ENCODE results near the gene NUP98.
"Not testable (repeated sequence)": the region's sequence is repeated elsewhere in the genome, so short reads cannot be mapped to it uniquely, and the experiment has no call there.

Gene NUP98

DNA sequence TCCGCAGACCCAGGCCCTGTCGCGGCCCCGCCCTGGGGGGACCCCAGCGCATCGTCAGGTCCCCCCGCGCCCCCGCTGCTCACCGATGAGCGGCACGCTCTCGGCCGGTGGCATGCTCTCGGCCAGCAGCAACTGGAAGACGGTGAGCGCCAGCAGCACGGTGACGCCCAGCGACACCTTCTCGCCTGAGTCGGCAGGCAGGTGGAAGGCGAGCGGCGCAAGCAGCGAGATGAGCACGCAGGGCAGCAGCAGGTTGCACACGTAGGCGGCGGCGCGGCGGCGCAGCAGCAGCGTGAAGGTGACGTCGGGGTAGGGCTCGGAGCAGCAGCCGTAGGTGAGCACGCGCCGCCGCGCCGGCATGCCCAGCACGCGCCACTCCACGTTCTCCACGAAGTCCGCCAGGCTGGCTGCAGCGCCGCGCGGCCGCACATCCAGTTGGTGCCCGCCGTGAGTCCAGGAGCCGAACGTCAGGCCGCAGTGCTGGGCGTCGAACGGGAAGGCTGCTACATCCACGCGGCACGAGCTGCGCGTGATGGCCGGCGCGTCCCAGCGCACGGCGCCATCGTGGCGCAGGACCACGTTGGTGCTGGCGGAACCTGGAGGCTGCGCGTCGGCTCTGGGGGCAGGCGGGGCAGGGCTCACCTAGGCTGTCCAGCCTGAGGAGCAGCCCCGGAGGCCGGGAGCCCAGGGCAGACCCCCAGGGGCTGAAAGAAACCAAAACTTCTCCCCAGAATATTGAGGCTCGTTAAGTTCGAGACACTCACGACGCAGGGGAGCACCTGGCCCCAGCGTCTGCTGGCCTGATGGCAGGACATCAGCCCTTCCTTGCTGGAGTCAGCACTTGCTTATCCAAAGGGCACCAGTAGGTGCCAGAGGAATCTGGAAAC is 130.0 kb downstream of the NUP98 start:
- FAIRE-seq = no peak

DNA sequence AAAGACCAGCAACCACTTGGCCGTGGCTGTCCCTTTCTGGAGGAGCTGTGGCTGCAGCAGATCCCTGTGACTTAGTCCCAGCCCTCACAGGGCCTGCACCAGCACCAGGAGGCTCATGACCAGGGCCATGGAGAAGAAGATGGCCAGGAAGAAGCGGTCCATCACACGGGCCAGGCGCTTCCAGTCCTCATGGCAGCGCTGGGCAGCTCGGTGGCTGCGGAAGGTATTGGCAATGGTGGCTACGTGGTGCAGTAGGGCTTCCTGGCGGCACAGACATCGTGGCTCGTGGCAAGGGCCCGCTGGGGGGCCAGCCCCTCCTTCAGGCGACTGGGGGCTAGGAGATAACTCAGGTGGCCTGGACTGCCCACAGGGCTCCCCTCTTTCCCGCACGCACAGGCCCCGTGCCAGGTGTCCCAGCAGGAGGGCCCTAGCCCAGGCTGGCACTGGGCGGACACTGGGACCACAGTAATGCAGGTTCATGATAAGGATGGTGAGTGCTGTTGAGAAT is 131.3 kb downstream of the NUP98 start:
- no peak for FAIRE-seq

DNA sequence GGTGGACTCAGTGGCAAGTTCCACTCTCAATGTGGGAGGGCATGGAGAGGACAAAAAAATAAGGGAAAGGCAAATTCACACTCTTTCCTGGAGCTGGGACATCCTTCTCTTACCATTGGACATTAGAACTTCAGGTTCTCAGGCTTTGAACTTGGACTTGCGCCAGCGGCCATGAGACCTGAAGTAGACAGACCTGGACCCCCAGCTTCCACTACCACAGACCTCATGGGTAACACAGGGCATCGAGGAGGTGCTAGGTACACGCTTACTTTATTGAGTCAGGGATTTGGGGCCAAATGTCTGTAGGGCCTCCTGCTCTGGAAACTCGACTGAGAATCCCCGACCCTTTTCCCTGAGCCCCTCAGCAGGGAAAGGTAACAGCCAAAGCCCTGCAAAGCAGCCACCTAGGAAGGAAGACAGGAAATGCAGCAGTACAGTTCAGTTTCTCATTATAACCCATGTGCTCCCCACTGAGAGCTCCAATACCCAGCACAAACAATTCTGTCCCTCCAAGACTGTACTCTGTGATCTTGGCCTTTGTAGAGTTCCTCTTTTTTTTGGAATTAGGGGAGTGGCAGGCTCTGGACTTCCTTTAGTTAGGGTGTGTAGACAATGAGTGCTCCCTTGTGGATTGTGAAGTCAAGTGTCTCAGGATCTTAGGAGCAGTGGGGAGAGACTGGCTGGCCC is 131.9 kb downstream of the NUP98 start:
- FAIRE-seq = no peak

DNA sequence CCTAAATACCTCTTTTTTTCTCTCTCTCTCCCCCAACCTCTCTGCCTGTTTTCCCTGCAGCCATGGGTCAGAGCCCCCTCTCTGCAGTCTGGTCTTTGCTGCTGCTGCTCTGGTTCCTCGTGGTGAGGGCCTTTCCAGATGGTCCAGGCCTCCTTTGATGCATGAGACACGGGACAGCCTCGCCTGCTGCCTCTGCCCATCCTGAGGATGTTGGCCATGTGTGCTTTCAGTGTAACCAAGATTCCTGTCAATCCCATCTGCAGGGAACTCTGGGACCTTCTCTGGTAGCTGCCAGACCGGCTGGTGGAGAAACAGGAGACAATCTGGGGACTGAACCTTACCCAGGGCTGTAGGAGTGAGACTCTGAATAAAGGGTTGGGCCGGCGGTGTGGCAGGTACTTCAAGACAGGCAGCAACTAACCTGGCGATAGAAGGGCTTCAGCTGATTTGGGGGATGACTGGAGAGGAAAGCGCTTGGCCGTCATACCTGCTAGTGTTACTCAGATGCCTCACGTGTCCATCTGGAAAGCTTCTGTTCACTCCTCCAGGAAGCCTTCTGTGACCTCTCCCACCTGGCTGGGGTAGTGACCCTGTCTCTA is 133.2 kb downstream of the NUP98 start:
- FAIRE-seq = no peak

DNA sequence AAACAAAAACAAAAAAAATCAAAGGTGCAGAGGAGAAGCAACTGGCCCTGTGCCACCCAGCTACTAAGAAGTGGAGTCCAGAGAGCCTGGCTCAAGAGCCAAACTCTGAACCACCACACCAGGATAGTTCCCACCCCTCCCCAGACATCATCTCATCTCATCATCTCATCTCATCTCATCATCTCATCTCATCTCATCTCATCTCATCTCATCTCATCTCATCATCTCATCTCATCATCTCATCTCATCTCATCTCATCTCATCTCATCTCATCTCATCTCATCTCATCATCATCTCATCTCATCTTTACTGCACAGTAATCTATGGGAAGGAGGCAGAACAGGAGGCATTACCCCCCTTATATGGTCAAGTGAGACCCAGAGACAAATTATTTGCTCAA is 134.5 kb downstream of the NUP98 start:
- FAIRE-seq = no peak

DNA sequence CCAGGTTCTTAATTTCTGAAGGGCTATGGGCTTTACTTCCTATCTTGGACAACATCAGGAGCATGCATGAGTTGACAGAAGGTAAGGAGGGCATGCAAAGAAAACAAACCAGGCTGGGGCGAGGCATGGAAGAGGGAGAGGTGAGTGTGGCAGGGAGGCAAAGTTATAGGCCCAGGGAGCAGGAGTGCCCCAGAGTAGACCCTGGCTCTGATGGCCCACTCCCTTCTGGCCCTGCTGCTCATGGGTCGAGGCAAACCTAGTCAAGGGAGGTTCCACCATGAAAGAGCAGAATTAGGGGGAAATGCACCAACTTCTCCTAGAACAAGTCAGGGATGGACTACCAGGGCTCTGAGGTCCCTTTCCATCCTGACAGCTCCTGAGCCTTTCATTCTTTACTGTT is 136.4 kb downstream of the NUP98 start:
- FAIRE-seq = no peak

DNA sequence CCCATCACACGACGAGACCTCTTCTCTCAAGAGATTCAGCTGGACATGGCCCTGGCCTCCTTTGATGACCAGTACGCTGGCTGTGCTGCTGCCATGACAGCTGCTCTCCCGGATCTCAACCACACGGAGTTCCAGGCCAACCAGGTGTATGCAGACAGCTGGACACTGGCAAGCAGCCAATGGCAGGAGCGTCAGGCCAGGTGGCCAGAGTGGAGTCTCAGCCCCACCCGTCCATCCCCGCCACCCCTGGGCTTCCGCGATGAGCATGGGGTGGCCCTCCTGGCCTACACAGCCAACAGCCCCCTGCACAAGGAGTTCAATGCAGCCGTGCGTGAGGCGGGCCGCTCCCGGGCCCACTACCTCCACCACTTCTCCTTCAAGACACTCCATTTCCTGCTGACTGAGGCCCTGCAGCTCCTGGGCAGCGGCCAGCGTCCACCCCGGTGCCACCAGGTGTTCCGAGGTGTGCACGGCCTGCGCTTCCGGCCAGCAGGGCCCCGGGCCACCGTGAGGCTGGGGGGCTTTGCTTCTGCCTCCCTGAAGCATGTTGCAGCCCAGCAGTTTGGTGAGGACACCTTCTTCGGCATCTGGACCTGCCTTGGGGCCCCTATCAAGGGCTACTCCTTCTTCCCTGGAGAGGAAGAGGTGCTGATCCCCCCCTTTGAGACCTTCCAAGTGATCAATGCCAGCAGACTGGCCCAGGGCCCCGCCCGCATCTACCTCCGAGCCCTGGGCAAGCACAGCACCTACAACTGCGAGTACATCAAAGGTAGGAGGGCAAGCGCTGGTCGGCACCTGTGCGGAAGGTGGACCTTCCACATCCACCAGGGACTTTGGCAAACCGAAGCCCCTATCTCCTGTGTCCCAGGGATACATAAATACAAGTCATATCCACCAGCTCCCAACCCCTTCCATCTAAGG is 137.5 kb downstream of the NUP98 start:
- no peak for FAIRE-seq

DNA sequence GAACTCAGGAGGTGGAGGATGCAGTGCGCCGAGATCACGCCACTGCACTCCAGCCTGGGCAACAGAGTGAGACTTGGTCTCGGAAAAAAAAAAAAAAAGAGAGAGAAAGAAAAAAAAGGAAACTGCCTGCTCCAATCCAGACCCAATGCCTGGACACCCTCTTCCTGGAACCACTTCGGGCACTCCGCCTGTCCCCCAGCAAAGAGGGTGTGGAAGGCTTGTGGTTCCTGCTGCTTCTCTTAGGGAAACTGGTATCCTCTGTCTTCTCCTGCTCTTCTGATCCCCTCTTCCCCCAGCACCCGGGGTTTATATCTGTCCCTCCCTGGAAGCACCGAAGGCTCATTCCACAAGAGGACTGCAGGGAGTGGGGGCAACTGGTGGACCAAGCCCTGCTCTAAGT is 139.1 kb downstream of the NUP98 start:
- FAIRE-seq = no peak

DNA sequence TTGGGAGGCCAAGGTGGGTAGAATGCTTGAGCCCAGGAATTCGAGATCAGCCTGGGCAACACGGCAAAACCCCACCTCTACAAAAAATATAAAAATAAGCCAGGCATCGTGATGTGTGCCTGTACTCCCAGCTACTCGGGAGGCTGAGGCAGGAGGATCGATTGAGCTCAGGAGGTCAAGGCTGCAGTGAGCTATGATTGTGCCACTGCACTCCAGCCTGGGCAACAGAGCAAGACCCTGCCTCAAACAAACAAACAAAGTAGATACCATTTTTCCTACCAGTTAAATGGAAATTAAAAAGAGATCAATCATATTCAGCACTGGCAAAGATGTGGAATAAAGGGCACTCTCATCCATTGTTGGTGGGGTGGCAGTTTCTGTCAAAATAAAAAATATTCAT is 140.0 kb downstream of the NUP98 start:
- not testable (repeated sequence) for FAIRE-seq

DNA sequence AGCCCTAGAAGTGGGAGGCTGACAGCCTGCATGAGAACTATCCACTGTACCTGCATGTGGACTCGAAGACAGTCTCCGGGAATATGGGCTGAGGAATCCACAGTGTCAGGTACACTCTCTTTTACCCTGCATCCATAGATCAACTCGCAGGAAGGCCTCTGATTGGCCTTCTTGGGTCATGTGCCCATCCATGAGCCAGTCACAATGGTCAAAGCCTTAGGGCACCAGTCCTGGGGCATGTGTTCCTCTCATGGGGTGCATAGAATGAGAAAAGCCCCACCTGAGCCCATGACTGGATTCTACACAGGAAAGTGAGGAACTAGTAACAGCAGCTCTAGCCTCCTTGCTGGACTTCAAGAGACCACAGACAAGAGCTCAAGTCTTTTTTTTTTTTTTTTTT is 141.8 kb downstream of the NUP98 start:
- no peak for FAIRE-seq

DNA sequence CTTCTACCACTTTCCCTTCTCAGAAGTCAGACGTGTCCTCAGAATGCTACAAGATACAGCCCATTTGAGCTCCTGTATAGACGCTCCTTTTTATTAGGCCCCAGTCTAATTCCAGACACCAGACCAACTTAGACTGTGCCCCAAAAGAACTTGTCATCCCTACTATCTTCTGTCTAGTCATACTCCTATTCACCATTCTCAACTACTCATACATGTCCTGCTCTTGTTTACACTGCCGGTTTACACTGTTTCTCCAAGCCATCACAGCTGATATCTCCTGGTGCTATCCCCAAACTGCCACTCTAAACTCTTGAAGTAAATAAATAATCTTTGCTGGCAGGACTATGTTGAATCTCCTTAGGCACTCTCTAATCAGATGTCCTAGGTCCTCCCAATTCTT is 144.8 kb downstream of the NUP98 start:
- not testable (repeated sequence) for FAIRE-seq

DNA sequence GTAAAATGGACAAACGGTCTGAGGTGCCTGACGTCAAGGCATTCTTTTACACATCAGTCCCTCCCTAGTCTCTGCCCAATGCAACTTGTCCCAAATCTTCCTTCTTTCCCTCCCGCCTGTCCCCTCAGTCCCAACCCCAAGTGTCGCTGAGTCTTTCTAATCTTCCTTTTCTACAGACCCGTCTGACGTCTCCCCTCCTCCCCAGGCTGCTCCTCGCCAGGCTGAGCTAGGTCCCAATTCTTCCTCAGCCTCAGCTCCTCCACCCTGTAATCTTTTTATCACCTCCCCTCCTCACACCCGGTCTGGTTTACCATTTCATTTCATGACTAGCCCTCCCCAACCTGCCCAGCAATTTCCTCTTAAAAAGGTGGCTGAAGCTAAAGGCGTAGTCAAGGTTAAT is 148.0 kb downstream of the NUP98 start:
- FAIRE-seq = not testable (repeated sequence)

DNA sequence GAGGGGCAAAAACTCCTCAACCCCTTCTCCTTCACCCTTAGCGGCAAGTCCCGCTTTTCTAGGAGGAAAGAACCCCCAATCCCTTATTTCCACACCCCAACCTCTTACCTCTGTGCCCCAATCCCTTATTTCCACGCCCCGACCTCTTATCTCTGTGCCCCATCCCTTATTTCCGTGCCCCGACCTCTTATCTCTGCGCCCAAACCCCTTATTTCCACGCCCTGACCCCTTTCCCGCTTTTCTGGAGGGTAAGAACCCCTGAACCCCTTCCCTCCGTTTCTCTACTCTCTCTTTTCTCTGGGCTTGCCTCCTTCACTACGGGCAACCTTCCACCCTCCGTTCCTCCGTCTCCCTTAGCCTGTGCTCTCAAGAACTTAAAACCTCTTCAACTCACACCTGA is 148.5 kb downstream of the NUP98 start:
- FAIRE-seq = not testable (repeated sequence)

DNA sequence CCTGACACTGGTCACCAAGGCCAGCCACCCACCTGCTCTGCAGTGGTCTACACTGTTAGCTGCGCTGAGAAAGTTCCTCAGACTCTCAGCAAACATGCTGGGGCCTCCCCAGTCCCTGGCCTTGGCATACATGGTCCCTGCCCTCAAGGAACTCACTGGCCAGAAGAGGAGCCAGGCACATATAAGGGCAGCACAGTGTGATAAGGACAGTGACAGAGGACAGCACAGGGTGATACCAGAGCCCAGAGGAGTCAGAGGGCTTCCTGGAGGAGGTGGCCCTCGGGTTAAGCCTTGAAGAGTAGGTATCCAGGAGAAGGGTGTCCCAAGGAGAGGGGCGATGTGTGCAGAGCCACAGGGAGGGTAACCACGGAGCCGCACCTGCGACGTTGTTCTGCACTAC is 151.8 kb downstream of the NUP98 start:
- FAIRE-seq = no peak

DNA sequence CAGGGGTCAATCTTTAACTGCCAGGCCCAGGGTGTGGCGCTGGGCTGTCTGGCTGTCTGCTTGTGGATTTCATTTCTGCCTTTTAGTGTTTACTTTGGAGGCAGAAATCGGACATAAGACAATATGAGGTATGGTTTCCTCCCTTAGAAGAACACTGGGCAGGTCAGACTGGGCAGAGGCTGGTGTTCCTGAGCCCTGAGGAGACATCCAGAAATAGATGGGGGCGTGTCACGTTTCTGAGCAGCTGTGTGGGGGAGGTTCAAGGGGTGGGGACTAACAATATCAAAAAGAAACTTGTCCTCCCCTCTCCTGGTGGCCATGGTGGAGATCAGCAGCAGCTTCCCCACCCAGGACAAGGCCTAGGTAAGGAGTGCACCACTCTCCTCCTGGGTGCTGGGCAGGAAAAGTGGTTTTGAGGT is 152.5 kb downstream of the NUP98 start, which contains the start of gene ART1:
Gene ART1, plus strand, starts transcription at position 312 of the 419 bp plus-strand sequence. CDS start 14,086 bp downstream, outside the sequence.
- FAIRE-seq = no peak

DNA sequence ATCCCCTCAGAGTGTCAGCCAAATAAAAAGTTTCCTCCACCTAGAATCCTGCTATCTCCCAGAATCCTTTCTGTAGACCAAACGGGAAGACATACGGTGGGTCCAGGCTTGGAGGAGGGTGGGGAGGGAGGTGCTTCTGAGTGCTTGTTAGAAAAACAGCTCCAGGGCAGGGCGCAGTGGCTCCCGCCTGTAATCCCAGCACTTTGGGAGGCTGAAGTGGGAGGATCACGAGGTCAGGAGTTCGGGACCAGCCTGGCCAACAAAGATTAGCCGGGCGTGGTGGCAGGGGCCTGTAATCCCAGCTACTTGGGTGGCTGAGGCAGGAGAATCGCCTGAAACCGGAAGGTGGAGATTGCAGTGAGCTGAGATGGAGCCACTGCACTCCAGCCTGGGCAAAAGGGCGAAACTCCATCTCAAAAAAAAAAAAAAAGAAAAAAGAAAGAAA is 154.2 kb downstream of the NUP98 start:
- FAIRE-seq = not testable (repeated sequence)

DNA sequence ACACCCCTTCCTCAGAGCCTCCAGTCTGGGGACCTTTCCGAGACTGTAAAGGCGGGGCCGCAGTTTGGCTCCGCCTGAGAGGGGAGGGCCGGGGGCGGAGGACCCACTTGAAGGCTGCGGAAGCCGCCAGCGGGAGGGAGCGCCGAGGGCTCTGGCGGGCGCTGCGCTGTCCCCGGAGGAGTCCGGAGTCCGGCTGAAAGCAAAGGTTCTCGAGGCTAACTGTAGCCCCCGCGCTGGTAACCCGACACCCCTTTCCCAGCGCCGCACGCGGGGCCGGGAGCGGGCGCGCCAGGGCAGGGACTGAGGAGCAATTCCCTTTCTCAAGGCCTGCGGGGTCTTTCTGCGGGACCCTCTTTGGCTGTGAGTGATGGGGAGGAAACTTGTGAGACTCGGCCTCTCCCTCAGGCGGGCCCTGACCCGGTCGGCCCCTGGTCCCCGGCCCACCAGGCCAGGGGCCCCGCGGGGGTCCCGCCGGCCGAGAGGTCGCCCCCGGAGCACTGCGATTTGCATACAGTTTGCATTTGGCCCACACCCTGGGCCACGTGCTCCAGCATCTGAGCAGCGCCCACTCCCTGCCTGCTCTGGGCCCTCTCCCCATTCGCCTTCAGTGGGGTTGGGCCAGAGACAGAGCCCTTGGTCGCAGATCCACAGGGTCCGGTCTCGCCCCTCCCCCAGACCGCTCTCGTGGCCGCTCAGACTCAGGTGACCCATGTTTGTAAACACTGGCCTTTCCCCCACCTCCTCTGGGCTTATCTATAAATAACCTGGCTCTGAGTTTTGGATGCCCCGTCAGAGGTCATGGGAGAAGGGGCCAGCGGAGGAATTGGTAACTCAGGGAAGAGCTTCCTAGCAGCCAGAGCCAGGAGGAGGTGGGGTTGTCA is 155.0 kb downstream of the NUP98 start:
- FAIRE-seq = no peak

DNA sequence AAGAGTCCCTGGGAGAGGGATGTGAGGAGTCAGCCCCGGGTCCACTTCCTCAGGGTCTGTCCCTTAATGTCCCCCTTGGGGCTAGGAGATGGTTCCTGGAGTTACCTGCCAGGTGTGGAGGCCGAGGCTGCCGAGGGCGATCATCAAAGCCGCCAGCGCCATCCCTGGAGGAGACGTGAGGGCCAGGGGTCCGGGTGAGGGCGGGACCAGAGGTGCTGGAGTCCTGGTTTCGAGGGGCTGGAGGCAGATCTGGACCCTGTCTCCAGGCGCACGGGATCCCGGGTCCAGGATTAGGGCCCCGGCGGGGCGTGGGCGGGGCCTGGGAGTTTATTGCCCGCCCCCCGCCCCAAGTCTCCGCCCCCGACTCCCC is 155.7 kb downstream of the NUP98 start, which contains the start of gene ART5:
Gene ART5, minus strand, starts transcription at position 292 of the 370 bp plus-strand sequence. Its CDS starts 130 bp downstream, at position 162.
- FAIRE-seq = no peak

DNA sequence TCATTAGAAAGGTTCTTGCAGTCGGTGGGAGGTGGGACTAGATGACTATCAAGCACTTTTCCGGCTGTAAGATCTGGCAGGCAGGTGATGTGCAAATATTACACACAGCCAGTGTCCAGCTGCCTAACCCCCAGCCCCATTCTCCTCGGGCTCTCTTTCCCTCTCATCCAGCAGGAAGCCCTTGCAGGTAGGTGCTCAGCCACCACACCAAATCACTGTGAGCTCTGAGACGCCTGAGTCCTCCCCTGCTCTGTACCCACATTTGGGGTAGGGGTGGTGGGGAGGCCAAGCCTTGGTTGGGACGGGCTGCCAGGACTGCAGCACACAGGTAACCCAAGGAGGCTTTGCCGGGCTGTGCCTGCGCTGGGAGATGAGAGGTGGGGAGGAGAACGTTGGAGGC is 156.2 kb downstream of the NUP98 start:
- no peak for FAIRE-seq

DNA sequence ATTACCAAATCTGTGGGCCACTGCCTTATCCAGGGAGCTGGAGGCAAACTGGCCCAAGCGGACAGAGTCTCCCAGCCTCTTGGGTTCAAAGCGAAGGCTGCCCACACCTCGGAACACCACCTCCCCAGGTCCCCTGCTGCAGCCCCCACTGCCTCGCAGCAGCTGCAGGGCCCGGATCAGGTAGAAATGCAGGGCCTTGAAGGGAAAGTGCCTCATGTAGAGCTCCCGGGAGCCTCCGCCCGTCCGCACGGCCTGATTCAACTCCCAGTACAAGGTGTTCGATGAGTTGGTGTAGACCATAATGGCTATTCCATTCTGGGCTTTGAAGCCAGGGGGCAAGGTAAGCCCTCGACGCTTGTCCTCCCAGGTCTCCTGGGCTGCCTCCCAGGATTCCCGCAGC is 157.5 kb downstream of the NUP98 start:
- FAIRE-seq = no peak

DNA sequence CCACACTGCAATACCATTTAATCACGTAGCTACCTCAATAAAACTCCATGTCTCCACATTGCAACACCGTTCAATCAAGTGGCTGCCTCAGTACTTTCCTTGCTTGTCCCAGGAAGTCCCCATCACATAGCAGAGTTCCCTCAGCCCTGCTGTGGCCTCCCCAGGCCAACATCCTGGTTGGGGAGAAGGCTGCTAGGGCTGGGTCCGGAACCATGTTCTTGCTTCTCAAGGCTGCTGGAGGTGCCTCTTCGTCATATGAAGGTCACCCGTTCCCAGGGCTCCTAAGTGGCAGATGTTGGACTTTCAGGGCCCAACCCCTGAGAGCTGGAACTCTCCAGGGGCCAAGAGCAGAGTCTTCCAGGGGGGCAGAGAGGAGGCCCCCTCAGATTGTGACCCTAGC is 158.8 kb downstream of the NUP98 start:
- FAIRE-seq = no peak

Data from colon (tissue), 2 donors.